HTR-8/SVneo (cell line): ENCODE data around the gene MPP7.

Experiments used
- DNase-seq: peaks from one replicate; pipeline ENCODE4 v3.0.0; 2011; ENCODE audit warnings: low spot score, mixed read lengths; ENCODE audit not compliant: insufficient read length
- FAIRE-seq: peaks from 2 replicates; lab custom pipeline; 2011; peaks lifted over from hg19 to GRCh38; lab: Jason Lieb, UNC

The MPP7 gene

DNA sequence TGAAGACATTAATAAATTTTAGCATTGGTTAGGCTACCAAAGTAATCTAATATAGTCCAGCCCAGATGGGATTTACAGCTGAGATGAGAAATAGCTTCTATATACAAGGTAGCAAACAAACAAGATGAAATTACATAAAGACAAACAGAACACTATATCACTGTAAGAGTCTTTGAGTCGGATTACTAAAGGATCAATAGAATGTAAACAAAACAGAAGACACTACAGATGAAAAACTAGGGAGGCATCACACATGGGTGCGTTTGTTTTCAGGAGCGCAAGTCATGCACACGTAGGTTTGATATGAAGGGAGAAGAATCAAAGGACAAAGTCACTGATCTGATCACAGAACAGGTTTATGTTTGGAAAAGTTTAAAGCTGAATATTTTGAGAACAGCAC lies 26.5 kb downstream of the MPP7 start:
- FAIRE-seq (no peak), DNase-seq (no peak)

DNA sequence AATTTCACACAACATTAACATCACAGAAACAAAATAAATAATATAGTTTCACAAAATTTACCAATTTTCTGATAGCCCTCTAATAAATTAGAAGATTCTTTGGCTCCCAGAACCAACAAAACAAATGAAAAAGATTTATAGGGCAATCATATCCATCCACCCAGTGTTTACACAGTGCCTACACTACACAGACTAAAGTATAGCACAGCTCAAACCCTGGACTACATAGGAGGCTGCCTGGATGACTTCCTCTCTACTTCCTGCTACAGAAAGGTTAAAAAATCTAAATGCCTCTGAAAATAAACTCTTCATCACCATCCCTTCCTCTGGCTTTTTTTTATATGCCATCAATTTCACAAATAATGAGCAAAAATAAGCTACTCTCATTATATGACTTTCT lies 28.4 kb downstream of the MPP7 start:
- FAIRE-seq (no peak), DNase-seq (no peak)

DNA sequence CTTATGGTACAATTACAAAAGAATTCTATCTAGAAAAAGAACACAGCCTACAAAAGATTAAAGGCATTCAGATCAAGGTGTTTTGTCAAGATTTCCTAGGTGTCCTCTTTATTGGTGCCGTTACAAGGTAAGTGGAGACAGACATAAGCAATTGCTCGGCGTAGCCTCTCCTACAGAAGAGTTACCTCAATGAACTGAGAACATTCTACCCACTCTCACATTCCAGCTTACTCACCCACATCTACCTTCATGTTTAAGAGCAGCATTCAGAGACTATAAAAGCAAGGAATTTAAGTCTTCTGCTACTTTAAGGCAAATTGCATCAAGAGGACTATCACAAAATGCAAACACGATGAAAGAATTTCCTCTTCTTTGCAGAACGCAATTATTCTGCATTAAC lies 29.5 kb downstream of the MPP7 start:
- no peak for DNase-seq
- no peak for FAIRE-seq

DNA sequence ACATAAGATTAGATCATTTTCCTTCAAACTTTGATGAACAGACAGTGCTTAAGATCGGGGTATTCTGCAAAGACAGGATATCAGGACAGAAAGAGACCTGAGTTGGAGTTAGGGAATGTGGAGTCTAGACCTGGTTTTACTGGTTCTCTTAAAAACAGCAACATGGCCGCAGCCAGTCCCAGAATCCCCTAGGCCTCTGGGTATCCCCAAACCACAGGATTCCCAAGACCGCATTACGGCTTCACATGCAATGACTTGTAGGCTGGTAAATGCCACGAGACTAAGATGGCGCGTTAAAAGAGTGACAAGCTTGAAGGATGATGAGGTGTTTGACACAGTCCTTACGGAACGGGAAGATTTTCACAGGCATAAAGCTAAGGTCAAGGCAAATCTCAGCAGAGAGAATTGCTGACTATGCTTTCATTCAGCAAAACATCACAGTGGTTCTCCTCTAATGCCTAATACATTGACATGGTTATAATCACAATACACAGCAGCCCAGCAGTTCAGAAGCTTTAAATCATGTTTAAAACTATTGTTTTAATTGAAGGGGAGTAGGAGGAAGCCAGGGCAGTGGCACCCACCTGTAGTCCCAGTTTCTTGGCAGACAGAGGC lies 32.9 kb downstream of the MPP7 start:
- FAIRE-seq (no peak), DNase-seq (no peak)

- no peak for DNase-seq
- no peak for FAIRE-seq
These were observed 36.2 kb downstream of the MPP7 start for GRCh38 chr10:28266449-28267224.

DNA sequence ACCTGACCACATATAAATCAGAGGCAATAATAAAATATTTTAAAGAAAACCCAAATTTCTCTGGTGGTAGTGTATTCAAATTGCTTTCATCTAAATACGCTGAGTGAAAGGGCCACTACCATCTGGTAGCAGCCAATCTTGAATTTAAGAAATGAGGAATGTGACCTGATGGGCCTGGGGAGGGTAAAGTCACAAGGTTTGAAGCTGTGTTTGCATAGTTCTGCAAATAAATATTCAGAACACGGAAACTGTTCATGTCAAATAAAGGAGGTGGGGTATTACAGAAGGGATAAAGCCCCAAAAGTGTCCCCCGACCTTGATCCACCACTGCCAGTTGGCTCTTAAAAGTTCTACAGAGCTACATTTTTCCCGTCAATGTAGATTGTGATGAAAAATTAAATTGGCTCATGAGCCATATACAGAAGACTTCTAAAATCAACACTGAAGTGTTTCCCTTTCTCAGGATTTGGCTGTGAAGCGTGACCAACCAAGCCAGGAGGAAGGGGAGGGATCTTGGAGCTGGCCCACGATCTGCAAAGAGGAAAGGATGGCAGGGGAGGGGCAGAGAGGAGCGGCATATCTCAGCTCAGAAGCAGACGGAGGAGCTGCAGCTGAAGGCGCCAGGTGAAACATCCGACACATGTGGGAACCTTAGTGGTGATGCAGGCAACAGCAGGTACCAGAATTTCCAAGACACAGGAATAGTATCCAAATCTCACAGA lies 39.6 kb downstream of the MPP7 start:
- no peak for DNase-seq

GRCh38 chr10:28256776-28257175 lies 46.1 kb downstream of the MPP7 start:
- FAIRE-seq (no peak), DNase-seq (no peak)

More for the DNA sequence above, 39.6 kb downstream of the MPP7 start:
- FAIRE-seq: no peak

DNA sequence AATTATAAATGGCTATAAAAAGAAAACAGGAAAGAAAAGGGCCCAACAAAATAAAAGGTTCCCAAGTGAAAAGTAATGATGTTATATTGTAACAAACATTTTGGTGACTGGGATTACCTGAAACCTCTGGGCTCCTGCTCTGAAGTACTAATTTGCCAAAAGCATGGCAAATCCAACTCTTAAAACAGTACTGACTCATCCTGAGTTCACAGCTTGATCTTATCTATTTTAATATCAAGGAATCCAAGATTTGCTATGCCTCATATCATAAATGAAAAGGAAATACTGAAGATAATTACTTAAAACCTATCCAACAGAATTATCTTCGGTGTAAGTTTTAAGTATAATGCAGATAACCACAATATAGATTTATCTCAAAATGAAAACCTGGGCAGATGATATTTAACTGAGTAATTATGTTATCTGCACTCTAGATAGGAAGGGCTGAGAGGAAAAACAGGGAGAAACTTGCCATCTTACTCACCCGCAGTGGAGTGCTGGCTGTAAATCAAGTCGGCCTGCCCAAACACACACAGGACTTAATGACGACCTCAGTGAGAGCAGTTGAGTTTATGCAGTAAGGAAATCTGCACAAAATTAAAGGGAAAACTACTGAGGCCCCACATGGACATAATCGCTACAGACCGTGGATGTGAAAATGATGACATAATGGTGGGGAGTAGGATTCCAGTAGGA lies 48.4 kb downstream of the MPP7 start:
- FAIRE-seq: no peak
- DNase-seq: peak; percentile 37

- no peak for FAIRE-seq
- no peak for DNase-seq
These were observed 49.6 kb downstream of the MPP7 start for GRCh38 chr10:28253169-28253785.
